K562 (cell line): Measurements from ENCODE around the gene CTSW. TPM values are rescaled to one million over a fixed set of nuclear protein-coding genes. Genes with fewer than 3 reads are reported as not detected.

Experiments used
- FOSL1 ChIP-seq: fragments of 200-800 bp; sonication (Bioruptor generic); conservative IDR thresholded peaks from 2 replicates; pipeline ENCODE4 v1.6.1; 2016; ENCODE audit warnings: missing genetic modification characterization, missing compliant biosample characterization
- FOXA3 ChIP-seq, 2 experiments: fragments of 450-650 bp in 1 of 2; sonication (generic) in 1 of 2; formaldehyde crosslinking; IDR thresholded peaks in 1 of 2; conservative IDR thresholded peaks in 1 of 2; 2 replicates each; pipeline versions ENCODE4 v1.4.0 to v1.8.0; 2020 to 2022; ENCODE audit warnings: mild to moderate bottlenecking in 2 of 2, missing genetic modification reagents in 1 of 2
- HDAC8 ChIP-seq: fragments of 450-650 bp; IDR thresholded peaks from 2 replicates; pipeline ENCODE4 v1.6.1; 2016; ENCODE audit warnings: mild to moderate bottlenecking, missing genetic modification characterization, moderate library complexity, missing compliant biosample characterization
- NR1H2 ChIP-seq: sonication (generic); formaldehyde crosslinking; IDR thresholded peaks from 2 replicates; pipeline ENCODE4 v1.4.0; 2020; ENCODE audit warnings: mild to moderate bottlenecking, missing genetic modification reagents
- PKNOX1 ChIP-seq: fragments of 450-650 bp; IDR thresholded peaks from 2 replicates; pipeline ENCODE4 v1.6.1; 2016
- RAD51 ChIP-seq: fragments of 450-650 bp; IDR thresholded peaks from 2 replicates; pipeline ENCODE4 v1.7.1; 2016; ENCODE audit warnings: low read depth, mild to moderate bottlenecking, borderline replicate concordance
- SIRT6 ChIP-seq: IDR thresholded peaks from one replicate; pipeline ENCODE4 v1.6.1; 2012; ENCODE audit warnings: low read depth, mild to moderate bottlenecking, control low read depth, inconsistent platforms, low read length, moderate library complexity
- TFAM ChIP-seq: fragments of 250-450 bp; sonication (Bioruptor Pico); conservative IDR thresholded peaks from 2 replicates; pipeline ENCODE4 v1.5.0; 2021; ENCODE audit warnings: mild to moderate bottlenecking, moderate library complexity
- XRCC3 ChIP-seq: fragments of 450-650 bp; IDR thresholded peaks from 2 replicates; pipeline ENCODE4 v1.6.1; 2017; ENCODE audit warnings: mild to moderate bottlenecking, moderate library complexity
- ZBTB11 ChIP-seq, 3 experiments: fragments of 200-800 bp in 1 of 3; fragments of 250-450 bp in 1 of 3; fragments of 450-650 bp in 1 of 3; sonication (Bioruptor Pico) in 1 of 3; sonication (Bioruptor generic) in 1 of 3; formaldehyde crosslinking in 1 of 3; IDR thresholded peaks; 2 replicates each; pipeline versions ENCODE4 v1.6.1 to v1.8.0; 2016 to 2022; ENCODE audit warnings: mild to moderate bottlenecking in 2 of 3, missing genetic modification characterization in 2 of 3, missing compliant biosample characterization in 1 of 3, moderate library complexity in 1 of 3
- ZFX ChIP-seq: sonication (generic); formaldehyde crosslinking; IDR thresholded peaks from 2 replicates; pipeline ENCODE4 v1.8.0; 2022; ENCODE audit warnings: mild to moderate bottlenecking, missing genetic modification reagents, moderate library complexity
- ZHX1 ChIP-seq: fragments of 150-350 bp; conservative IDR thresholded peaks from 2 replicates; pipeline ENCODE4 v1.6.1; 2014; ENCODE audit warnings: low read length
- ZKSCAN1 ChIP-seq: fragments of 150-350 bp; IDR thresholded peaks from 2 replicates; pipeline ENCODE4 v1.6.1; 2016; ENCODE audit warnings: low read depth, low read length
- ZNF165 ChIP-seq: fragments of 250-450 bp; sonication (Bioruptor Pico); IDR thresholded peaks from 2 replicates; pipeline ENCODE4 v1.4.0; 2020; ENCODE audit warnings: borderline replicate concordance
- ZNF174 ChIP-seq: fragments of 250-450 bp; sonication (Bioruptor Pico); IDR thresholded peaks from 2 replicates; pipeline ENCODE4 v1.4.0; 2020; ENCODE audit warnings: mild to moderate bottlenecking
- polyA plus RNA-seq, 8 experiments: library from polyadenylated mRNA; depleted of rRNA in 4 of 8; stranded (reverse) in 5 of 8; unstranded in 3 of 8; fragments of >200 nt; fragmentation: Nextera tagmentation in 2 of 8; fragmentation: Illumina TruSeq in 1 of 8; extraction: Ambion mirVana in 2 of 8; extraction: Trizol in 1 of 8; gene quantifications; 2 replicates each; pipeline versions ENCODE4 v1.2.1 to v1.2.3, GENCODE V29; 2011 to 2014; ENCODE audit warnings: inconsistent platforms in 1 of 8, missing spikeins in 1 of 8
- total RNA-seq, 7 experiments: library from RNA; depleted of rRNA in 6 of 7; stranded (reverse); fragments of >200 nt in 6 of 7; fragmentation: Illumina TruSeq in 2 of 7; extraction: Trizol in 2 of 7; gene quantifications; 2 replicates each; pipeline versions ENCODE4 v1.2.1 to v1.2.3, GENCODE V29; 2011 to 2021; ENCODE audit warnings: low replicate concordance in 1 of 7

Gene CTSW
- total and polyA plus RNA-seq, 9 of the 15 experiments (the other 6 are each of a cell fraction or from before 2014, with no cell fraction given) = 0.04 TPM; not detected in 8

- 0 out of 4 replicates have a peak, but pooled peaks of 1 of the 2 experiments have one; percentile 15 for TF ChIP-seq FOXA3 (CRISPR knock-in tag; conservative IDR thresholded peaks at IDR 0.05 in 1 of 2, IDR thresholded peaks at IDR 0.05 in 1 of 2)
- TF ChIP-seq ZFX (CRISPR knock-in tag) = peak; percentile 89
- 0 out of 2 replicates have a peak, but pooled peaks have one; percentile 13 for TF ChIP-seq PKNOX1
- peak; percentile 87; the same call in 1 of the 2 replicates for TF ChIP-seq NR1H2 (CRISPR knock-in tag)
- no peak for TF ChIP-seq XRCC3
- TF ChIP-seq RAD51 = peak; percentile 95
- TF ChIP-seq ZNF165 = 0 out of 2 replicates have a peak, but pooled peaks have one; percentile 36
- TF ChIP-seq SIRT6 = no peak
- TF ChIP-seq HDAC8 (tag) = no peak
- TF ChIP-seq ZHX1 = no peak
- no peak for TF ChIP-seq TFAM (CRISPR knock-in tag)
- TF ChIP-seq ZBTB11 (CRISPR knock-in tag; IDR thresholded peaks at IDR 0.05) = peak in 2 of 3 experiments; percentile 67 to 68; a peak in 3 of 6 replicates
- TF ChIP-seq ZNF174 (CRISPR knock-in tag) = no peak
- no peak for TF ChIP-seq ZKSCAN1
- no peak for TF ChIP-seq FOSL1 (tag)
Measured at GRCh38 chr11:65856689-65857499, 22.7 kb upstream of the CTSW start (continued).
